DMS153 (cell line): ENCODE data around the gene PSENEN.

Experiments used
- DNase-seq: peaks from one replicate; lab custom pipeline; 2025; lab: John Stamatoyannopoulos, UW

The PSENEN gene

DNA sequence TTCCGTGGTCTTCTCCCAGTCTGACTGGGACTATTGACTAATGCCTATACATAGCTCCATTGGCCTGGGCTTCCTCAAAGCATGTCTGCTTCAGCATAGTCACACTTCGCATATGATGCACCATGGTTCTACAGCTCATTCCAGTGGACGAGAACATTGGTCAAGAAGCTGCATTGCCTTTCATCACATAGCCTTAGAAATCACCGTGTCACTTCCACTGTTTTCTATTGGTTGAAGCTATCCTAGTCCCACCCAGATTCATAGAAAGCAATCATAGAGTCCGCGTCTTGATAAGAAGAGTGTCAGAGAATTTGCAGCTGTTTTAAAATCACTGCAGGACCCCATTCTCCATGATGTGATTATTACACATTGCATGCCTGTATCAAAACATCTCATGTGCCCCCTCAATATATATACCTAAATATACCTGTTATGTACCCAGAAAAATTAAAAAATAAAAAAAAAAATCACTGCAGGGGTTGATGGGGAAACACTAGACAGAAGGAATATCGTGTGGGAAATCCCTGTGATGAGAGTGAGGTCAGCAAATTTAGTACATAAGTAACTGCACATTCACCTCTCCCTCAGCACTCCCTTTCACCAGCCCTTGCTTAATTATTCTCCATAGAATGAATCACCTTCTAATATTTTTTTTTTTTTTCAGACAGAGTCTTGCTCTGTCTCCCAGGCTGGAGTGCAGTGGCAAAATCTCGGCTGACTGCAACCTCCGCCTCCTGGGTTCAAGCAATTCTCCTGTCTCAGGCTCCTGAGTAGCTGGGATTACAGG, 27.8 kb downstream of the PSENEN start:
- no peak for DNase-seq

DNA sequence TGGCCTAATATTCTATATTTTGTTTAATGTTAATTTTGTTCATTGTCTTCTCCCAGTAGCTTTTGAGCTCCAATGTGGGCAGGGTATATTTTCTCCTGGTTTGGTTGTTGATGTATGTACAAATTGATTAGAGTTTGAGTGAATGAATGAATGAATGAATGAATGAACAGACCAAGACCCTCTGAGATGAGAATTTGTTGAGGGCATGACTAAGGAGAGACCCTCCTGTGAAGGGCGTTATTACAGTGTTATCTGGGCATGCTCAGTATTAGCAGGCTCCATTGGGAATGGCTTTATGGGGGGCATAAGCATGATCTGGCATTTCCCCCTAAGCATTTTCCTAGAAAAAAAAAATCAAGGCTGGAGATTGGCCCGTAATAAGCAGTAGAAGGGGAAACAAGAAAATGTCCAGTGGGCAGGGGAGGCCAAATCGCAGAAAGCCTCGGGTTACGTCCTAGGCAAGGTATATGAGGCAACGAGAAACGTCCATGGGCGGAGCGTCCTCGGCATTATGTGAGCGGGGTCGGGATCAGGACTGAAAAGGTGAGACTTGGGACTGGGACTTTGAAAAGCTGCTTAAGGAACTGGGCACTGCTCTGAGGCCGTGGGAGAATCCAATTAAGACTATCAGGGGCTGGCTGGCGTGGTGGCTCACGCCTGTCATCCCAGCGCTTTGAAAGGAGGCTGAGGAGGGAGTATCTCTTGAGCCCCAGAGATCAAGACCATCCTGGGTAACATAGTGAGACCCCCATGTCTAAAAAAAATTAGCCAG, 29.0 kb downstream of the PSENEN start:
- peak; percentile 15 for DNase-seq

DNA sequence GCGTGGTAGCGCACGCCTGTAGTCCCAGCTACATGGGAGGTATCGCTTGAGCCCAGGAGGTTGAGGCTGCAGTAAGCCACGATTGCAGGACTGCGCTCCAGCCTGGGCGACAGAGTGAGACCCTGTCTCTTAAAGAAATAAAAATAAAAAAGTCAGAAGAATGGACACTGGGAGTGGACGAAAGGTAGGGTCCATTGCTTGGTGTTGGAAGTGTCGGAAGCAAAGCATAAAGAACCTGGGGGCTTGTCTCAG, 29.5 kb downstream of the PSENEN start:
- DNase-seq = no peak

DNA sequence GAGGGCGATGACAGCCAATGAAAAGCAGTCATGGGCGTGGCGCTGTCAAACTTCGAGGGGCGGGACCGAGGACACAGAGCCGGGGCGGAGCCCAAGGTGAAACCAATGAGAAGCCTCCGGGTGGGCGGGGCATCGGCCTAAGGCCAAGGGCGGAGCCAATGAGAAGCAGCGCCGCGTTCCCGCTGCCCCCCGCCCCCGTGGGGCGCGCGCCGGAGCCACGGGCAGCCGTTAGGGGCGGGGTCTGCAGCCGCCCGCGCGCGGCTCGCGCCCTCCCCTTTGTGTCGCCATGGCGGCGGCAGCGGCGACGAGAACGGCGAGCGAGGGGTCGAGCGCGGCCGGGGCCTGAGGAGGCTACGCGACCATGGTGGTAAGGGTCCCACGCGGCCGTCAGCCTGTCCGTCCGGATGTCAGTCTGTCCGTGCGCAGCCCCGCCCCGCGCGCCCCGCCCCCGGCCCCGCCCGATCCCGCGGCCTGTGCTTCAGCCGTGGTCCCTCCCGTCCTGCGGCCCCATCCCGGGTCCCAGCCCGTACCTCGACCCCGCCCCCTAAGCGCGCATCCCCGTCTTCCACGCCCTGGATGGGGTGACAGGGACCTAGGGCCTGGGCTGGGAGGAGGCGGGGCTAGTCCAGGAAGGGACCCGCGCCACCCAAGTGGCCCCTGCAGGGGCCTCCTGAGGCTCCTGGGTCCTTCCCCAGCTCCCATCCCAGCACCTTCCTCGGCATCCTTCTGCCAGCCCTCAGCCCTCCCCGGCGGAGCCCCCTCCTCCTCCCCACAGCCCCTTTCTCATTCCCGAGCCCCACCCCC, 30.0 kb downstream of the PSENEN start, which contains the start of gene ARHGAP33:
ARHGAP33 (plus strand) TSS at position 267 of the 804 bp plus-strand sequence; CDS start at position 362, 95 bp downstream.
- DNase-seq = peak; percentile 95

DNA sequence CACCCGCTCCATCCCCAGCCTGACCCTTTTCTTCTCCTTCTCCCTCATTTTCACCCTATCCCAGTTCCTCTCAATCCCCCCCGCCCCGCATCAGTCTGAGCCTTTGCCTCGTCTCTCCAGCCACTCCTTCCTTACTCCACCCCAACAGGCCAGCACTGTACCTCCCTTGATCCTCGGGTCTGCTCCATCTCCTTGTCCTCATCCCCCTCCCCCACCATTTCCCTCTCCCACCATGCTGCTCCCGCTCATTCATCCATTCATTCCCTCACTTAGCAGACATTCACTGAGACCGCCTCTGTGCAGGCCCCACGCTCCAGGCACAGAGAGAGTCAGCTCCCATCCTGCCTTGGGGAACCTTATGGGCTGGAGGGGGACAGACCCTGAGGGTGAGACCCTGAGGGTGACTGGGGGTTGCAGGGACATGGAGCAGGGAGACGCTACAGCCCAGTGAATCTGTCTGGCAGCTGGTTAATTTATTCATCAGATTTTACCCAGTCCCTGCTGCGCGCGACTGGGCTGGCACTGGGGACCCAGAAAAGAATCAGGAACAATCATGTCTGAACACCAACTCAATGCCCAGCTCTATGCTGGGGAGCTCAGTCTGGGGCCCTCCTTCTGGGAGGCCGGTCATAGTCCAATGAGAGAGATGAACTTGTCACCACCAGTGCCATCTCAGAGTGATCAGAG, 30.8 kb downstream of the PSENEN start:
- no peak for DNase-seq

DNA sequence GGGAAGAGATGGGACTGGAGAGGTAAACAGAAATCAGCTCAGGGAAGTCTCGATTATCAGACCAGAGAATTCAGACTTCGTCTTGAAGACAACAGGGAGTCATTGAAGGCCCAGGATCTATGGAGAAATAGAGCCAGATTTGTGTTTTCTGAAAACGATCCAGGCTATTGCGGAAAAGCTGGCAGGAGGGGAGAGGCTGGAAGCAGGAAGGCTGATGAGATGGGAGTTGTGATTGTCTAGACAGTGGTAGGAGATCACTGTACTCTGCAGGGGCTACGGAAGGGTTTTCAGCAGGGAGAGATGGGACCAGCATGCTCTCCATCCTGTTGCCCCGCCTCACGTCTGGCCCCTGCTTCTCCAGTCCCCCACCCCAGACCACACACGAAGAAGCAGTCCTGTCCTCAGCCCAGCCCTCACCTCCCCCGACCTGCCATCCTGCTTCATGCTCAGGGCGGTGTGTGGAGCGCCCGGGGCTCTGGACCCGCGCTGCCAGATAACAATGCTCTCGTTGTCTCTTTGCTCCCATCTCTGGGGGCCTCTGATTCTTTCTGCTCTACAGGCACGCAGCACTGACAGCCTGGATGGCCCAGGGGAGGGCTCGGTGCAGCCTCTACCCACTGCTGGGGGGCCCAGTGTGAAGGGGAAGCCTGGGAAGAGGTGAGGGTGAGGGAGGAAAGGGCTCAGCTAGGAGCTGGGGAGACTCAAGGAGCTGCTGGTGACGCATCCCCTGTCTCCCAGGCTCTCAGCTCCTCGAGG, 31.8 kb downstream of the PSENEN start:
- no peak for DNase-seq

DNA sequence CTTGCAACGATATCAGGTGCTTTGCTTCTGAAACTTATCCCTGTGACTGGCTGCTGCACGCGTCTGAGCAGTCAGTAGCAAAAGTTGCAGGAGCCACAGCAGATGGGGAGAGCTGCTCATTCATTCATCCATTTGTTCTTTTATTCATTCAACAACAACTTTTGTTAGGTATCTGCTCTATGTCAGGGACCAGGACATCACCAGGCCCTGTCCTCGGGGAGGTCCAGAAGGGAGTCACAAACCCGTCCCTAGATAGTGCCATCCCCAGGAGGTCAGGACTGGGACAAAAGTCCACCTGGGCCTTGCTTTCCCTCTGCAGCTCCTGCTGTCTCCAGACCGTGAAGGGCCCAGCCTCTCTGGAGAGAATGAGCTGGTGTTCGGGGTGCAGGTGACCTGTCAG, 32.5 kb downstream of the PSENEN start:
- no peak for DNase-seq

DNA sequence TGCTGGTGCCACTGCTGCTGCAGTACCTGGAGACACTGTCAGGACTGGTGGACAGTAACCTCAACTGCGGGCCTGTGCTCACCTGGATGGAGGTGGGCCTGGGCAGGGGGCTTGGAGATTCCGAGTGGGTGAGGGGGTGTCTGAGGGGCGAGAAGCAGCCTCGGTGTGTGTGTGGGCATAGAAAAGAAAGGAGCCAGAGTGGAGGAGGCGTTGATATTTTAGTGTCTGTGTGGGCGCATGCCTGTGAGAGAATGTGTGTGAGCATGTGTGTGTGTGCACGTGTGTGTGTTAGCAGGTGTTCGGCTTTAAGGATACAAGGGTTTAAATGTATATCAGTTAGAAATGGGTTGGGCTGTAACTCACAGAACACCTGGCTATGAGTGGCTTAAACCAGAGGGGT, 33.6 kb downstream of the PSENEN start:
- DNase-seq = no peak

DNA sequence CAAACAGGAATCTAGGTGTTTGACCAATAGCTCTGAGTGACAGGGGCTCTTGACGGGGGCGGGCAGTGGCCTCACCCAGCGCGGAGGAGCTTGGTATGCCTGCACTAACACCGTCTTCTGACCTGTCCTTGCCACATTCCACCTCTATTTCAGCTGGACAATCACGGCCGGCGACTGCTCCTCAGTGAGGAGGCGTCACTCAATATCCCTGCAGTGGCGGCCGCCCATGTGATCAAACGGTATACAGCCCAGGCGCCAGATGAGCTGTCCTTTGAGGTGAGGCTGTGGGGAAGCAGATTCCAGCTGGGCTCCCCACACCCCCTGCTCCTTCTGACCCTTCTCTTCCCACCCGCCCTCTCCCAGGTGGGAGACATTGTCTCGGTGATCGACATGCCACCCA, 34.6 kb downstream of the PSENEN start:
- DNase-seq = no peak

DNA sequence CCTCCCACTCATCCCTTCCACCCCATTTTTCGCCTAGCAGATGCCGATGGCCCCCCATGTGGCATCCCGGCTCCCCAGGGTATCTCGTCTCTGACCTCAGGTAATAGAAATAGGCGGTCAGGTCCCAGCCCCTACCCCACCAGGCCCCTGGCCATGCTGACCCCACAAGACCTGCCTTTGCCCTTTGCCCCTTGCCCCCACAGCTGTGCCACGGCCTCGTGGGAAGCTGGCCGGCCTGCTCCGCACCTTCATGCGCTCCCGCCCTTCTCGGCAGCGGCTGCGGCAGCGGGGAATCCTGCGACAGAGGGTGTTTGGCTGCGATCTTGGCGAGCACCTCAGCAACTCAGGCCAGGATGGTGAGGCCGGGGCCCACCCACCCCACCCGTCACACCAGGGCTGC, 35.3 kb downstream of the PSENEN start:
- no peak for DNase-seq

DNA sequence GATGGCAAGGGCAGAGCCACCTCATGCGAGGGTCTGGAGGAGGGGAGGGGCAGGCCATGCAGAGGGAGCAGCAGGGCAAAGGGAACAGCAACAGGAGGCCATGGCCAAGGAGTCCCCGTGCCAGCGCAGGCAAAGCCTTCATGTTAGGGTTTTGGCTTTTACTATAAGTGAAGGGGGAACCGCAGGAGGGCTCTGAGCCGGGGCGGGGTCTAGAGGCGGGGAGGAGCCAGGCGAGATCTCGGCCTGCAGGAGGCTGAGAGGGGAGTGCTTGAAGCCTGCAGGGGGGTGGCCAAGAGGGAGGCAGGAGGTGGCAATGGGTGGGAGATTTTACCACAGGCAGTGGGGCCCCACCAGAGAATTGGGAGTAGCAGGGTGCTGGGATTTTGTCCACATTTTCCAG, 36.2 kb downstream of the PSENEN start:
- DNase-seq = no peak

DNA sequence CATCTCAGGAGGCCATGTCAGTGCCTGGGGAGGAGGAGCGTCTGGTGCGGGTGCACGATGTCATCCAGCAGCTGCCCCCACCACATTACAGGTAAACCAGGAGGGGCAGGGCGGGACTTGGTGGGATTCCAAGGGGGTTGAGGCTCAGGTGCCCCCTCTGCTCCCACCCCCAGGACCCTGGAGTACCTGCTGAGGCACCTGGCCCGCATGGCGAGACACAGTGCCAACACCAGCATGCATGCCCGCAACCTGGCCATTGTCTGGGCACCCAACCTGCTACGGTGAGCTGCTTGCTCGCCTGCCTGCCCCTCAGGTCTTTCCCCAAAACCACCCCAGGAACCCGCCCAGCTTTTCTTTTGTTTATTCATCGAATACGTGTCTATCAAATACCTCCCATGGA, 37.1 kb downstream of the PSENEN start:
- DNase-seq = no peak

DNA sequence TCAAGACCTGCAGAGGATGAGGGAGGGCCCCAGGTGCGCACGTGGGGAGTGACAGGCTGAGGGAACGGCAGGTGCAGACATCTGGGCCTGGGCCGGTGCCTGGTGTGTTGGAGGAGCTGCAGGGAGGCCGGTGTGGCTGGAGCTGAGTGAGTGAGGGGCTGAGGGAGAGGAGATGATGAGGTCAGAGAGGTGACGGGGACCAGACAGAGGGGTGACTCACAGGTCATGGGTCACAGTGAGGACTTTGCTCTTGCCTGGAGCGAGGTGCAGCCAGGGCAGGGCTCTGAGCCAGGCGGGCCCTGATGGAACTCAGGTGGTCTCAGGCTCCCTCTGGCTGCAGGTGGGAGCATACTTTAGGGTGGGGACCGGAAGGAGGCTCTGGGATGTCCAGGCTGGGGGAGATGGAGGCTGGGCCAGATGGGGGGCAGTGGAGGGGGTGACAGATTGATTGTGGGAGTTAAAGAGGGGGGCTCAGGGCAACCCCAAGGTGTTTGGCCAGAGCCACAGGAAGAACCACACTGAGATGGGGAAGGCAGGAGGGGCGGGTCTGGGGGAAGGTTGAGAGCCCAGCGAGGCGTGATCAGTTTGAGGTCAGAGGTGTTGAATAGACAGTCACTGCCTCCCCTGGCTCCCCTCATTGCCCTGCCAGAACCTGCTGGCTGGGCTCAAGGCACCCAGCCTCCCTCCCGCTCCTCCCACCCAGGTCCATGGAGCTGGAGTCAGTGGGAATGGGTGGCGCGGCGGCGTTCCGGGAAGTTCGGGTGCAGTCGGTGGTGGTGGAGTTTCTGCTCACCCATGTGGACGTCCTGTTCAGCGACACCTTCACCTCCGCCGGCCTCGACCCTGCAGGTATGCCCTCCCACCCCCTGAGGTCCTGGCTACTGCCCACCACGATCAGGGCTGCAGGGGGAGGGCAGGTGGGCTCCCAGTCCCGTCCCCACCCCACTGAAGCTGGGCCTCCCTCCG, 38.3 kb downstream of the PSENEN start:
- no peak for DNase-seq

DNA sequence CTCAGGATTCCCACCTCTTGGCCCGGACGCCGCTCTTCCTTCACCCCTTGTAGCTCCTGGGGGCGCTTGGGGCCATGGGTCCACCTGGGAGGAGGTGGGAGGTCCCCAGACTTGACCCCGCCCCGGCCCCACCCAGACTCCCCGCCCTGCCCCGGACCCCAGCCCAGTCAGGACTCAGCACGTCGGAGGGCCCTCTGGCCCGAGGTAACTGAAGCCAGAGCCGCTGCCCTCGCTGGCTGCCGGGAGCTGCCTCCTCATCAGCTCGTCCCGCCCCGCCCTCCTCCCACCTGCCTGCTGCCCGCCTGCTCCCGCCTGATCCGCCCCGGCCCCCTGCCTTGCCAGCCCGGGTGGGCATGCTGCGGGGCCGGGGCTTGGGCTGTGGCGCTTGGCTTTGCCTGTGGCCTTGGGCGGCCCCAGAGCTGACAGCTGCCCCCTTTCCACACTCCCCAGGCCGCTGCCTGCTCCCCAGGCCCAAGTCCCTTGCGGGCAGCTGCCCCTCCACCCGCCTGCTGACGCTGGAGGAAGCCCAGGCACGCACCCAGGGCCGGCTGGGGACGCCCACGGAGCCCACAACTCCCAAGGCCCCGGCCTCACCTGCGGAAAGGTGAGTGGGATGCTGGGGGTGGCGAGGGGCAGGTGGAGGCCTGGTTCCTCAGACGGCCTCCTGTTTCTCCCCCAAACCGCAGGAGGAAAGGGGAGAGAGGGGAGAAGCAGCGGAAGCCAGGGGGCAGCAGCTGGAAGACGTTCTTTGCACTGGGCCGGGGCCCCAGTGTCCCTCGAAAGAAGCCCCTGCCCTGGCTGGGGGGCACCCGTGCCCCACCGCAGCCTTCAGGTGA, 39.3 kb downstream of the PSENEN start:
- DNase-seq = no peak

DNA sequence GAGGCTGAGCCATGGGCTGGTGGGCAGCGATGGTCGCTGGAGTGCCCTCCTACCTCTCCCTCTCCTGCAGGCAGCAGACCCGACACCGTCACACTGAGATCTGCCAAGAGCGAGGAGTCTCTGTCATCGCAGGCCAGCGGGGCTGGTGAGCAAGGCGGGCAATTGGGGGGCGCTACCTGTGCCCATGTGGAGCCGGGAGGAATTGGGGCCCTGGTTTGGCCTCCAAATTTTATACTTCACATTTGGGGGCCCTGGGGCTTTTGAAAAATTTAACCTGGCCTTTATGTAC, 39.8 kb downstream of the PSENEN start:
- DNase-seq = no peak

DNA sequence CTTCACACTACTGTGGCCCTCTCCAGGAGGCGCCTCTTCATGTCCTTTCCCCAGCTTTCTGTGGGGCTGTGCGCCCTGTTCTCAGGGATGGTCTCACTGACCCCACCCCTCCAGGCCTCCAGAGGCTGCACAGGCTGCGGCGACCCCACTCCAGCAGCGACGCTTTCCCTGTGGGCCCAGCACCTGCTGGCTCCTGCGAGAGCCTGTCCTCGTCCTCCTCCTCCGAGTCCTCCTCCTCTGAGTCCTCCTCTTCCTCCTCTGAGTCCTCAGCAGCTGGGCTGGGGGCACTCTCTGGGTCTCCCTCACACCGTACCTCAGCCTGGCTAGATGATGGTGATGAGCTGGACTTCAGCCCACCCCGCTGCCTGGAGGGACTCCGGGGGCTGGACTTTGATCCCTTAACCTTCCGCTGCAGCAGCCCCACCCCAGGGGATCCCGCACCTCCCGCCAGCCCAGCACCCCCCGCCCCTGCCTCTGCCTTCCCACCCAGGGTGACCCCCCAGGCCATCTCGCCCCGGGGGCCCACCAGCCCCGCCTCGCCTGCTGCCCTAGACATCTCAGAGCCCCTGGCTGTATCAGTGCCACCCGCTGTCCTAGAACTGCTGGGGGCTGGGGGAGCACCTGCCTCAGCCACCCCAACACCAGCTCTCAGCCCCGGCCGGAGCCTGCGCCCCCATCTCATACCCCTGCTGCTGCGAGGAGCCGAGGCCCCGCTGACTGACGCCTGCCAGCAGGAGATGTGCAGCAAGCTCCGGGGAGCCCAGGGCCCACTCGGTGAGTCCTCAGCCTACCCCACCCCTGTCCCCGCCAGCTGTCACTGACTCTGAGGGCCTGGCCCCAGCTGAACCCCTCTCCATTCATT, 41.1 kb downstream of the PSENEN start:
- DNase-seq = no peak

DNA sequence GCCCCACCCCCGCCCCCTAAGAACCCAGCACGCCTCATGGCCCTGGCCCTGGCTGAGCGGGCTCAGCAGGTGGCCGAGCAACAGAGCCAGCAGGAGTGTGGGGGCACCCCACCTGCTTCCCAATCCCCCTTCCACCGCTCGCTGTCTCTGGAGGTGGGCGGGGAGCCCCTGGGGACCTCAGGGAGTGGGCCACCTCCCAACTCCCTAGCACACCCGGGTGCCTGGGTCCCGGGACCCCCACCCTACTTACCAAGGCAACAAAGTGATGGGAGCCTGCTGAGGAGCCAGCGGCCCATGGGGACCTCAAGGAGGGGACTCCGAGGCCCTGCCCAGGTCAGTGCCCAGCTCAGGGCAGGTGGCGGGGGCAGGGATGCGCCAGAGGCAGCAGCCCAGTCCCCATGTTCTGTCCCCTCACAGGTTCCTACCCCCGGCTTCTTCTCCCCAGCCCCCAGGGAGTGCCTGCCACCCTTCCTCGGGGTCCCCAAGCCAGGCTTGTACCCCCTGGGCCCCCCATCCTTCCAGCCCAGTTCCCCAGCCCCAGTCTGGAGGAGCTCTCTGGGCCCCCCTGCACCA, 41.9 kb downstream of the PSENEN start:
- DNase-seq = no peak

DNA sequence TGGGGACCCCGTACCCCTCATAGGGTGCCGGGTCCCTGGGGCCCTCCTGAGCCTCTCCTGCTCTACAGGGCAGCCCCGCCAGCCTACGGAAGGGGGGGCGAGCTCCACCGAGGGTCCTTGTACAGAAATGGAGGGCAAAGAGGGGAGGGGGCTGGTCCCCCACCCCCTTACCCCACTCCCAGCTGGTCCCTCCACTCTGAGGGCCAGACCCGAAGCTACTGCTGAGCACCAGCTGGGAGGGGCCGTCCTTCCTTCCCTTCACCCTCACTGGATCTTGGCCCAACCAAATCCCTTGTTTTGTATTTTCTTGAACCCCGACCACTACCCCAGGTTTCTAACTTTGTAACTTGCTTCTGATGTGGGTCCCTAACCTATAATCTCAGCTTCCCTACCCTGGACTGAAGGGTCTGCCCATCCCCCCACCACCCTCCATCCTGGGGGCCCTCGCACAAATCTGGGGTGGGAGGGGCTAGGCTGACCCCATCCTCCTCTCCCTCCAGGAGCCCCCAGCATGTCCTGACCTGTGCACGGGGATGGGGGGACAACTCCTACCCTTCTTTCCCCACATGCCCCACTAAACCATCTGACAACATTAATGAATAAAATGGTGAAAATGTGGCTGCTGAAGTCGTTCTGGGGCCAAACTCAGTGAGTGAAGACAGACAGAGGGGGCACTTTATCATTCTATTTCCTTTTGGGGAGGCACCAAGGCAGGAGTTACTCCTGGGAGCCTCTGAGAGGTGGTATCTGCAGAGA, 42.9 kb downstream of the PSENEN start:
- no peak for DNase-seq
